Osteocyte (in vitro differentiated cells): ENCODE data around the gene CES4A. TPM values are rescaled to one million over a fixed set of nuclear protein-coding genes. Genes with fewer than 3 reads are reported as not detected.

Experiments
- DNase-seq: peaks from one replicate; pipeline ENCODE4 v3.0.0; 2021; ENCODE audit warnings: mixed read lengths; ENCODE audit not compliant: unreplicated experiment; ENCODE audit errors: extremely low spot score
- H3K27ac Mint-ChIP-seq: one replicate; pipeline ENCODE4 v1.8.0; 2021; ENCODE audit warnings: mild to moderate bottlenecking, mixed read lengths; ENCODE audit not compliant: unreplicated experiment
- H3K27me3 Mint-ChIP-seq: one replicate; pipeline ENCODE4 v1.8.0; 2021; ENCODE audit warnings: mixed read lengths; ENCODE audit not compliant: unreplicated experiment
- H3K36me3 Mint-ChIP-seq: one replicate; pipeline ENCODE4 v1.8.0; 2021; ENCODE audit warnings: mixed read lengths; ENCODE audit not compliant: unreplicated experiment
- H3K4me1 Mint-ChIP-seq: one replicate; pipeline ENCODE4 v1.8.0; 2021; ENCODE audit warnings: mixed read lengths; ENCODE audit not compliant: unreplicated experiment
- H3K4me3 Mint-ChIP-seq: one replicate; pipeline ENCODE4 v1.8.0; 2021; ENCODE audit warnings: mild to moderate bottlenecking, moderate library complexity, mixed read lengths; ENCODE audit not compliant: unreplicated experiment
- H3K9me3 Mint-ChIP-seq: one replicate; pipeline ENCODE4 v1.8.0; 2021; ENCODE audit warnings: mixed read lengths; ENCODE audit not compliant: unreplicated experiment
- CTCF ChIP-seq: fragments of 200-600 bp; sonication (generic); IDR thresholded peaks from 2 replicates; pipeline ENCODE4 v1.5.0; 2021; ENCODE audit warnings: antibody characterized with exemption, mild to moderate bottlenecking, moderate library complexity
- long read RNA-seq: library from polyadenylated mRNA; unstranded; transcript quantifications from one replicate; pipeline ENCODE4 v2.0.0, GENCODE V29; 2021
- total RNA-seq: library from RNA; stranded (reverse); gene quantifications from 2 replicates; pipeline ENCODE4 v1.2.1, GENCODE V29; 2021

CES4A gene
- total RNA-seq: 3.3 and 3.8 TPM in 2 replicates
- long read RNA-seq, partial matches to known transcripts: 0 of 4 reads
- long read RNA-seq, other reads (novel, unspliced or antisense): 2 of 4 reads

- Mint-ChIP-seq H3K9me3 (no peaks in the 10 kb centered on the region), H3K27me3 (peaks cover 6% of the 10 kb centered on the region), H3K36me3 (no peaks in the 10 kb centered on the region), H3K27ac (no peak within 1 kb of the TSS), H3K4me1 (no peaks in the 10 kb centered on the region), H3K4me3 (no peak within 1 kb of the TSS)
- DNase-seq: no peak
- no peak for TF ChIP-seq CTCF
Observed at GRCh38 chr16:66988197-66988788, at the start of gene CES4A. Gene CES4A (plus strand): TSS chr16:66988589. CDS start chr16:66988773, 184 bp downstream.

- H3K36me3 Mint-ChIP-seq: peaks cover 17% of the 10 kb centered on the region
- no peak overlapping the region for H3K4me3 Mint-ChIP-seq
- no peaks in the 10 kb centered on the region for H3K9me3 Mint-ChIP-seq
- H3K27ac Mint-ChIP-seq: no peak overlapping the region
- TF ChIP-seq CTCF: no peak
- H3K27me3 Mint-ChIP-seq: no peaks in the 10 kb centered on the region
- peaks cover 24% of the 10 kb centered on the region for H3K4me1 Mint-ChIP-seq
- no peak for DNase-seq
Observed at GRCh38 chr16:66939366-66939765, 49.0 kb upstream of the CES4A start.

- Mint-ChIP-seq H3K4me3 (no peak overlapping the region), H3K27me3 (no peaks in the 10 kb centered on the region), H3K27ac (no peak overlapping the region), H3K4me1 (peaks cover 19% of the 10 kb centered on the region), H3K36me3 (peaks cover 17% of the 10 kb centered on the region), H3K9me3 (no peaks in the 10 kb centered on the region)
- no peak for DNase-seq
- no peak for TF ChIP-seq CTCF
Observed at GRCh38 chr16:66940236-66940635, 48.2 kb upstream of the CES4A start.

- no peak for DNase-seq
- no peak overlapping the region for H3K27ac Mint-ChIP-seq
- H3K9me3 Mint-ChIP-seq: no peaks in the 10 kb centered on the region
- H3K27me3 Mint-ChIP-seq: no peaks in the 10 kb centered on the region
- peaks cover 15% of the 10 kb centered on the region for H3K36me3 Mint-ChIP-seq
- TF ChIP-seq CTCF: no peak
- H3K4me1 Mint-ChIP-seq: no peaks in the 10 kb centered on the region
- no peak overlapping the region for H3K4me3 Mint-ChIP-seq
Observed at GRCh38 chr16:66942981-66943380, 45.4 kb upstream of the CES4A start.

GRCh38 chr16:66943426-66944053, 44.8 kb upstream of the CES4A start:
- peaks cover 15% of the 10 kb centered on the region for H3K36me3 Mint-ChIP-seq
- H3K27me3 Mint-ChIP-seq: no peaks in the 10 kb centered on the region
- no peaks in the 10 kb centered on the region for H3K9me3 Mint-ChIP-seq
- no peaks in the 10 kb centered on the region for H3K4me1 Mint-ChIP-seq
- H3K27ac Mint-ChIP-seq: no peak overlapping the region
- no peak for DNase-seq
- TF ChIP-seq CTCF: no peak
- H3K4me3 Mint-ChIP-seq: no peak overlapping the region
